OCI-LY1 (cell line): ENCODE results near the gene DPF3.

ENCODE experiments used
- H2AFZ ChIP-seq: fragments of 200-600 bp; sonication (generic), shearing (Covaris generic); 2 replicates; pipeline ENCODE4 v1.6.0; 2014; ENCODE audit warnings: antibody characterized with exemption, mild to moderate bottlenecking, low read length
- H3F3A ChIP-seq: fragments of 200-600 bp; sonication (generic), shearing (Covaris generic); 2 replicates; pipeline ENCODE4 v1.6.0; 2014; ENCODE audit warnings: mild to moderate bottlenecking, antibody characterized with exemption, low read length, moderate library complexity; ENCODE audit not compliant: insufficient read depth
- H3K27ac ChIP-seq: fragments of 200-600 bp; sonication (generic); 2 replicates; pipeline ENCODE4 v1.5.1; 2014; ENCODE audit warnings: low read length, mixed run types, mild to moderate bottlenecking, low read depth; ENCODE audit not compliant: poor library complexity, severe bottlenecking
- H3K27me3 ChIP-seq: fragments of 200-600 bp; sonication (generic); 2 replicates; pipeline ENCODE4 v1.6.0; 2014; ENCODE audit warnings: antibody characterized with exemption, mild to moderate bottlenecking, low read length, moderate library complexity; ENCODE audit not compliant: insufficient read depth
- H3K36me3 ChIP-seq: fragments of 200-600 bp; sonication (generic); 2 replicates; pipeline ENCODE4 v1.6.1; 2014; ENCODE audit warnings: mild to moderate bottlenecking, antibody characterized with exemption, low read length, moderate library complexity, mixed read lengths; ENCODE audit not compliant: insufficient read depth
- H3K4me1 ChIP-seq: fragments of 200-600 bp; sonication (generic); 2 replicates; pipeline ENCODE4 v1.5.1; 2014; ENCODE audit warnings: mild to moderate bottlenecking, low read length, moderate library complexity; ENCODE audit not compliant: insufficient read depth, severe bottlenecking
- H3K4me2 ChIP-seq: fragments of 200-600 bp; sonication (generic), shearing (Covaris generic); 2 replicates; pipeline ENCODE4 v1.6.1; 2014; ENCODE audit warnings: low read length
- H3K4me3 ChIP-seq: fragments of 200-600 bp; sonication (generic); 2 replicates; pipeline ENCODE4 v1.5.1; 2014; ENCODE audit warnings: low read length, low read depth, mild to moderate bottlenecking, mixed read lengths; ENCODE audit not compliant: poor library complexity, severe bottlenecking
- H3K79me2 ChIP-seq: fragments of 200-600 bp; shearing (Covaris generic); 2 replicates; pipeline ENCODE4 v1.6.1; 2016; ENCODE audit warnings: mixed run types, low read length, mixed read lengths; ENCODE audit not compliant: insufficient read depth
- H3K9ac ChIP-seq: fragments of 200-600 bp; sonication (generic), shearing (Covaris generic); 2 replicates; pipeline ENCODE4 v1.6.1; 2014; ENCODE audit warnings: mild to moderate bottlenecking, low read length, mixed read lengths
- H3K9me2 ChIP-seq: fragments of 200-600 bp; sonication (generic), shearing (Covaris generic); 2 replicates; pipeline ENCODE4 v1.6.1; 2014; ENCODE audit warnings: low read depth, mild to moderate bottlenecking, low read length, mixed read lengths
- H3K9me3 ChIP-seq: fragments of 200-600 bp; shearing (Covaris generic); 2 replicates; pipeline ENCODE4 v1.6.1; 2014; ENCODE audit warnings: low read length, mixed read lengths
- H4K20me1 ChIP-seq: fragments of 200-600 bp; sonication (generic), shearing (Covaris generic); 2 replicates; pipeline ENCODE4 v1.6.0; 2016; ENCODE audit warnings: mild to moderate bottlenecking, low read length; ENCODE audit not compliant: insufficient read depth
- CTCF ChIP-seq: fragments of 200-600 bp; sonication (generic), shearing (Covaris generic); IDR thresholded peaks from 2 replicates; pipeline ENCODE4 v1.5.1; 2017; ENCODE audit warnings: mild to moderate bottlenecking, antibody characterized with exemption, low read length, moderate library complexity, mixed read lengths
- EZH2 ChIP-seq: fragments of 200-600 bp; sonication (generic), shearing (Covaris generic); IDR thresholded peaks from 2 replicates; pipeline ENCODE4 v1.8.0; 2017; ENCODE audit warnings: borderline replicate concordance, mixed run types, mild to moderate bottlenecking, antibody characterized with exemption, low read length, moderate library complexity, mixed read lengths

DPF3 gene

GRCh38 chr14:72759670-72760069, 134.2 kb downstream of the DPF3 start:
- Histone ChIP-seq H3K36me3 (no peaks in the 10 kb centered on the region), H3K79me2 (no peaks in the 10 kb centered on the region), H3K4me1 (no peaks in the 10 kb centered on the region)

GRCh38 chr14:72758993-72759392, 134.9 kb downstream of the DPF3 start:
- H3K9ac ChIP-seq = no peak overlapping the region
- 0 out of 2 replicates have a peak, but pooled peaks cover 4% of the 10 kb centered on the region for H3K9me2 ChIP-seq
- TF ChIP-seq CTCF (no peak), EZH2 (no peak)
- no peak overlapping the region for H3K4me2 ChIP-seq
- no peaks in the 10 kb centered on the region for H4K20me1 ChIP-seq
- H3K27ac ChIP-seq = no peak overlapping the region
- H3K9me3 ChIP-seq = peaks cover 12% of the 10 kb centered on the region; the same call in 1 of the 2 replicates
- H3K79me2 ChIP-seq = no peaks in the 10 kb centered on the region
- H3K27me3 ChIP-seq = no peaks in the 10 kb centered on the region
- no peaks in the 10 kb centered on the region for H3F3A ChIP-seq
- no peak overlapping the region for H2AFZ ChIP-seq
- H3K36me3 ChIP-seq = no peaks in the 10 kb centered on the region
- no peaks in the 10 kb centered on the region for H3K4me1 ChIP-seq
- H3K4me3 ChIP-seq = no peak overlapping the region

More at GRCh38 chr14:72759670-72760069, 134.2 kb downstream of the DPF3 start:
- Histone ChIP-seq H2AFZ (no peak overlapping the region), H3K9ac (no peak overlapping the region), H4K20me1 (no peaks in the 10 kb centered on the region), H3K9me2 (0 out of 2 replicates have a peak, but pooled peaks cover 4% of the 10 kb centered on the region), H3K4me2 (no peak overlapping the region), H3K4me3 (no peak overlapping the region), H3K27me3 (no peaks in the 10 kb centered on the region), H3F3A (no peaks in the 10 kb centered on the region), H3K27ac (no peak overlapping the region), H3K9me3 (peaks cover 12% of the 10 kb centered on the region; the same call in 1 of the 2 replicates)
- TF ChIP-seq EZH2 (no peak), CTCF (no peak)

GRCh38 chr14:72758420-72758819, 135.5 kb downstream of the DPF3 start:
- no peaks in the 10 kb centered on the region for H4K20me1 ChIP-seq
- no peak overlapping the region for H3K27ac ChIP-seq
- H3K36me3 ChIP-seq = no peaks in the 10 kb centered on the region
- no peak overlapping the region for H3K4me3 ChIP-seq
- peaks cover 12% of the 10 kb centered on the region; the same call in 1 of the 2 replicates for H3K9me3 ChIP-seq
- TF ChIP-seq CTCF = no peak
- H3K9ac ChIP-seq = no peak overlapping the region
- no peaks in the 10 kb centered on the region for H3K27me3 ChIP-seq
- H3K9me2 ChIP-seq = 0 out of 2 replicates have a peak, but pooled peaks cover 4% of the 10 kb centered on the region
- no peak overlapping the region for H2AFZ ChIP-seq
- no peaks in the 10 kb centered on the region for H3K79me2 ChIP-seq
- H3K4me1 ChIP-seq = no peaks in the 10 kb centered on the region
- no peaks in the 10 kb centered on the region for H3F3A ChIP-seq
- no peak overlapping the region for H3K4me2 ChIP-seq
